Glutamatergic neuron (in vitro differentiated cells): ENCODE data around the gene VGLL2. TPM values are rescaled to one million over a fixed set of nuclear protein-coding genes. Genes with fewer than 3 reads are reported as not detected.

Source experiments
- DNase-seq: peaks from one replicate; pipeline ENCODE4 v3.0.0; 2022
- H3K27ac Mint-ChIP-seq: one replicate; pipeline ENCODE4 v1.8.0; 2020; ENCODE audit warnings: mild to moderate bottlenecking, mixed read lengths, inconsistent platforms; ENCODE audit not compliant: unreplicated experiment
- H3K27me3 Mint-ChIP-seq: one replicate; pipeline ENCODE4 v1.8.0; 2020; ENCODE audit warnings: mild to moderate bottlenecking, moderate library complexity, mixed read lengths, inconsistent platforms; ENCODE audit not compliant: unreplicated experiment
- H3K36me3 Mint-ChIP-seq: one replicate; pipeline ENCODE4 v1.8.0; 2020; ENCODE audit warnings: mild to moderate bottlenecking, mixed read lengths, inconsistent platforms; ENCODE audit not compliant: unreplicated experiment
- H3K4me1 Mint-ChIP-seq: one replicate; pipeline ENCODE4 v1.8.0; 2020; ENCODE audit warnings: mild to moderate bottlenecking, low read depth, mixed read lengths, inconsistent platforms; ENCODE audit not compliant: unreplicated experiment
- H3K4me3 Mint-ChIP-seq: one replicate; pipeline ENCODE4 v1.8.0; 2020; ENCODE audit warnings: mild to moderate bottlenecking, mixed read lengths, inconsistent platforms; ENCODE audit not compliant: unreplicated experiment
- H3K9me3 Mint-ChIP-seq: one replicate; pipeline ENCODE4 v1.8.0; 2020; ENCODE audit warnings: mild to moderate bottlenecking, moderate library complexity, mixed read lengths, inconsistent platforms; ENCODE audit not compliant: unreplicated experiment
- CTCF ChIP-seq: fragments of 200-600 bp; sonication (generic); IDR thresholded peaks from one replicate; pipeline ENCODE4 v1.5.0; 2021; ENCODE audit not compliant: partially characterized antibody, unreplicated experiment
- total RNA-seq: library from RNA; stranded (reverse); fragmentation: NEBNext Ultra II Directional; extraction: Animal tissue kit (Norgen Biotek cat#: 25700); gene quantifications from one replicate; pipeline ENCODE4 v1.2.1, GENCODE V29; 2021; ENCODE audit not compliant: unreplicated experiment

The VGLL2 gene
- total RNA-seq, 1 donor from 2014 or later, result not detected

DNA sequence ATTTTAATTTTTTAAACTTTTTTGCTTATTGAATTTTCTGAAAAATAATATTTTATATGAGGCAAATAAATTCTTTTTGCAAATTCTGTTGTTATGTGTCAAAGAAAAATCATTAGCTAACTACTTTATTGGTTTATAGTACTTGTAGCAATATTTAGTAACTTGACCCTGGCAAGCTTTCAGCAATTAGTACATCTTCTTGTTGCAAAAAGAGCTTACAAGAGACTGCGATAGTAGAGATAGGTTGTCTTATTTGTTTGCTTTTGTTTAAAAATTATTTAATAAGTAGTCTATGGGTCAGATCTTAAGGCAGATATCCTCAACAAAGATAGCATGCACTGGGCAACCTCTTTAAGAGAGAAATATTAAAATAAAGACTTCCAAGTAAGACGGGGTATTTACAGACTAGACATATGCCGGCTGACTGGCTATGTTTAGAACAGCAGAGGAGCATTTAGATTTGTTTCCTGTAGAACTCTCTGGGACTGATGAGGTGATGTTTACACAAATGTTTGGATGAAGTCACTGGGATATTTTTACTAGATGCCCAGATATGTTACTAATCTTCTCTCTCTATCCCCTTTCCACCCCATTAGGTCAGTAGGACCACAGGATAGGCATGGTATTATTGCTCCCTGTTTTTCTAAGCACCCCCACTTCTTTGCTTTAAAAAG is 25.0 kb downstream of the VGLL2 start:
- no peak overlapping the region for H3K27ac Mint-ChIP-seq
- peaks cover 2% of the 10 kb centered on the region for H3K27me3 Mint-ChIP-seq
- no peaks in the 10 kb centered on the region for H3K9me3 Mint-ChIP-seq
- H3K36me3 Mint-ChIP-seq, result no peaks in the 10 kb centered on the region
- no peak for DNase-seq
- no peak for TF ChIP-seq CTCF
- no peak overlapping the region for H3K4me3 Mint-ChIP-seq
- H3K4me1 Mint-ChIP-seq, result no peaks in the 10 kb centered on the region

- Mint-ChIP-seq H3K36me3 (no peaks in the 10 kb centered on the region), H3K27ac (no peak overlapping the region), H3K9me3 (no peaks in the 10 kb centered on the region), H3K4me3 (no peak overlapping the region), H3K27me3 (no peaks in the 10 kb centered on the region), H3K4me1 (no peaks in the 10 kb centered on the region)
- no peak for DNase-seq
- no peak for TF ChIP-seq CTCF
Observed at GRCh38 chr6:117298941-117299340, 33.6 kb downstream of the VGLL2 start.

DNA sequence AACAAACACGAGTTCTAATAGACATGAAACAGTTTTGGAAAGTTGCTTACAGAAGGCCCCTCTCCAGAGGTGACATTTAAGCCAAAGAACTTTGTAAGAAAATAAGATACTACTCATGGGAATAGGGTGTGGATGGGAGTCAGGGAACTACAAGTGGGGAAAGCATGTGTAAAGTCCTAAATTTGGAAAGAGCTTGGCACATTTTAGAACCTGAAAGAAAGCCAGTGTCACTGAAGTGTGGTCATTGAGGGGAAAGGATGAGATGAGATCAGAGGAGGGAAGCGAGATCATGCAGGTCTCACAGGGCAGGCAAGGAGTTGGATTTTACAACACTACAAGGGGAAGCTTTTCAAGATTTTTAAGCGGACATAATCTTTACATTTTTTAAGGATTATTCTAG is 38.0 kb downstream of the VGLL2 start:
- no peaks in the 10 kb centered on the region for H3K36me3 Mint-ChIP-seq
- H3K4me1 Mint-ChIP-seq, result no peaks in the 10 kb centered on the region
- TF ChIP-seq CTCF, result no peak

DNA sequence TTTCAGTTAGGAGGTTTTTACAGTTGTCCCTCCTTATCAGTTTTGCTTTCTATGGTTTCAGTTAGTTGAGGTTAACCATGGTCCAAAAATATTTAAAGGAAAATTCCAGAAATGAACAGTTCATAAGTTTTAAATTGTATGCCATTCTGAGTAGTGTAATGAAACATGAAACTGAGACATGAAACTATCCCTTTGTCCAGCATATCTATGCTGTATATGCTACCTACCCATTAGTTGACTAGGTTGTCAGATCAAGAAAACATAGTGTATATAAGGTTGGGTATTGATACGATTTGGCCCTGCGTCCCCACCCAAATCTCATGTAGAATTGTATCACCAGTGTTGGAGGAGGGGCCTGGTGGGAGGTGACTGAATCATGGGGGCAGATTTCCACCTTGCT is 39.1 kb downstream of the VGLL2 start:
- Mint-ChIP-seq H3K4me3 (no peak overlapping the region), H3K27ac (no peak overlapping the region), H3K4me1 (no peaks in the 10 kb centered on the region), H3K27me3 (no peaks in the 10 kb centered on the region), H3K36me3 (no peaks in the 10 kb centered on the region), H3K9me3 (no peaks in the 10 kb centered on the region)
- no peak for DNase-seq
- no peak for TF ChIP-seq CTCF

More for the DNA sequence above, 38.0 kb downstream of the VGLL2 start:
- no peaks in the 10 kb centered on the region for H3K27me3 Mint-ChIP-seq
- H3K27ac Mint-ChIP-seq, result no peak overlapping the region
- no peaks in the 10 kb centered on the region for H3K9me3 Mint-ChIP-seq
- no peak for DNase-seq
- H3K4me3 Mint-ChIP-seq, result no peak overlapping the region

GRCh38 chr6:117306227-117306790 is 41.0 kb downstream of the VGLL2 start:
- H3K9me3 Mint-ChIP-seq, result no peaks in the 10 kb centered on the region
- no peaks in the 10 kb centered on the region for H3K27me3 Mint-ChIP-seq
- no peak for DNase-seq
- H3K4me1 Mint-ChIP-seq, result no peaks in the 10 kb centered on the region
- no peak overlapping the region for H3K27ac Mint-ChIP-seq
- no peak for TF ChIP-seq CTCF
- H3K36me3 Mint-ChIP-seq, result no peaks in the 10 kb centered on the region
- no peak overlapping the region for H3K4me3 Mint-ChIP-seq
